Esophagus muscularis mucosa (tissue), 4 donors: Measurements from ENCODE around the gene ANO4.

ENCODE experiments used
- EP300 ChIP-seq: sonication (generic); formaldehyde crosslinking; IDR thresholded peaks from one replicate; pipeline ENCODE4 v1.6.1; 2017; ENCODE audit warnings: antibody characterized with exemption
- POLR2A ChIP-seq: fragments of 450-650 bp; IDR thresholded peaks from one replicate; pipeline ENCODE4 v1.6.1; 2017; ENCODE audit warnings: antibody characterized with exemption, moderate library complexity, mild to moderate bottlenecking, low read depth
- POLR2AphosphoS5 ChIP-seq, 2 donors: sonication (generic); formaldehyde crosslinking; IDR thresholded peaks; one replicate each; pipeline ENCODE4 v1.6.1; 2017; ENCODE audit warnings: antibody characterized with exemption in 2 of 2
- TF ChIP-seq, protein P1 (sequence below), 3 experiments: fragments of 200-600 bp in 2 of 3; fragments of 450-650 bp in 1 of 3; sonication (generic) in 2 of 3; IDR thresholded peaks; one replicate each; pipeline ENCODE4 v1.5.1; 2017 to 2019; ENCODE audit warnings: antibody characterized with exemption in 3 of 3, mild to moderate bottlenecking in 2 of 3, moderate library complexity in 1 of 3

DNA sequence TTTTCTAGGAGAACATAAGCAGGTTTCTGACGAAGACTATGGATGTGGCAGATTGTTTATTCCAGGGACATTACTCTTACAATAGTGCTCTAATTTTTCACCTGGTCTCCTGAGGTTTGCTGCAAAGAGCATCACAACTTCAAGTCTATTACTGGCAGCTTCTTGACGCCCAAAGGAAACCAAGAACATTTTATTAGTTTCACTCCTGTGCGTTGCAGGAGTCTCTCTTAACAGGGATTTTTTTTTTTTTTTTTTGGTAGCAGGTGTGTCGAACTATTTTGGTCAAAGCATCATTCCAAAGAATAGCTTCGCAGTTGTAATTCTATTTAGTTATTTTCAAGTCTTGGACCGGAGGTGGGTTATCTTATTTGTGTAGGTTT, 1.2 kb downstream of the ANO4 start:
- TF ChIP-seq, protein P1, sequence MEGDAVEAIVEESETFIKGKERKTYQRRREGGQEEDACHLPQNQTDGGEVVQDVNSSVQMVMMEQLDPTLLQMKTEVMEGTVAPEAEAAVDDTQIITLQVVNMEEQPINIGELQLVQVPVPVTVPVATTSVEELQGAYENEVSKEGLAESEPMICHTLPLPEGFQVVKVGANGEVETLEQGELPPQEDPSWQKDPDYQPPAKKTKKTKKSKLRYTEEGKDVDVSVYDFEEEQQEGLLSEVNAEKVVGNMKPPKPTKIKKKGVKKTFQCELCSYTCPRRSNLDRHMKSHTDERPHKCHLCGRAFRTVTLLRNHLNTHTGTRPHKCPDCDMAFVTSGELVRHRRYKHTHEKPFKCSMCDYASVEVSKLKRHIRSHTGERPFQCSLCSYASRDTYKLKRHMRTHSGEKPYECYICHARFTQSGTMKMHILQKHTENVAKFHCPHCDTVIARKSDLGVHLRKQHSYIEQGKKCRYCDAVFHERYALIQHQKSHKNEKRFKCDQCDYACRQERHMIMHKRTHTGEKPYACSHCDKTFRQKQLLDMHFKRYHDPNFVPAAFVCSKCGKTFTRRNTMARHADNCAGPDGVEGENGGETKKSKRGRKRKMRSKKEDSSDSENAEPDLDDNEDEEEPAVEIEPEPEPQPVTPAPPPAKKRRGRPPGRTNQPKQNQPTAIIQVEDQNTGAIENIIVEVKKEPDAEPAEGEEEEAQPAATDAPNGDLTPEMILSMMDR (IDR thresholded peaks at IDR 0.05), result no peak
- TF ChIP-seq POLR2AphosphoS5 (IDR thresholded peaks at IDR 0.05) (no peak), EP300 (no peak), POLR2A (no peak)
